ENCODE data around the gene ADGRB3.
"Not testable (repeated sequence)": the region's sequence is repeated elsewhere in the genome, so short reads cannot be mapped to it uniquely, and the experiment has no call there.

ADGRB3 gene

GRCh38 chr6:68738039-68738438, 103.0 kb downstream of the ADGRB3 start:
- DNase-seq (ENCODE audit: low spot score): no peak

DNA sequence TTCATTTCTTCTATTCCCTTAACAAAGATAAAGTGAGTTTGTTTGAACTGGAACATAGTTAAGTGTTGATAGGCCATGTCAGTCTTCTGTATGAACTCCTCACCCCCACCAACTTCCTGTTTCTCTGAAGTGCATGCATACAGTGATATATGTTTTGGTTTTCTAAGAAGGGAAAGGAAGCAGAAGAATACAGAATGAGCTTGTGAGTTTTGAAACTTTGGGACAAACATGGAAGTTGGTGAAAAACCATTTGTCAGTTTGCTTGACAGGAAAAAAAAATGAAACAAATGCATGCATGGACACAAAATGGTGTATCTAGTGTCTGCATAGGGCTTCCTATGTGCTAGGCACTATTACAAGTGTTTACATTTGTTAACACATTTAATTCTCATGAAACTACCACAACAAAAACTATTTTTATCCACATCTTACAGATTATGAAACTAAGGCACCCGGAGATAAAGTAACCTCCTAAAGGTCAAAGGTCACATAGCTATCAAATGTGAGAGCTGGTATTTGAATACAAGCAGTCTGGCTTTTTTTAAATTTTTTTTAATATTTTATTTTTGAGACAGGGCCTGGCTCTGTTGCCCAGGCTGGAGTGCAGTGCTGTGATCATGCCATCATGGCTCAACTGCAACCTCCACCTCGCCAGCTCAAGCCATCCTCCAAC, 105.9 kb downstream of the ADGRB3 start:
- no peak for FAIRE-seq
- DNase-seq (ENCODE audit: low spot score): no peak

More at GRCh38 chr6:68738039-68738438, 103.0 kb downstream of the ADGRB3 start:
- FAIRE-seq: no peak

GRCh38 chr6:68741501-68742386, 106.7 kb downstream of the ADGRB3 start:
- no peak for FAIRE-seq
- DNase-seq (ENCODE audit: low spot score): no peak

- FAIRE-seq: no peak
- no peak for DNase-seq (ENCODE audit: low spot score)
Observed at GRCh38 chr6:68743099-68743498, 108.0 kb downstream of the ADGRB3 start.

DNA sequence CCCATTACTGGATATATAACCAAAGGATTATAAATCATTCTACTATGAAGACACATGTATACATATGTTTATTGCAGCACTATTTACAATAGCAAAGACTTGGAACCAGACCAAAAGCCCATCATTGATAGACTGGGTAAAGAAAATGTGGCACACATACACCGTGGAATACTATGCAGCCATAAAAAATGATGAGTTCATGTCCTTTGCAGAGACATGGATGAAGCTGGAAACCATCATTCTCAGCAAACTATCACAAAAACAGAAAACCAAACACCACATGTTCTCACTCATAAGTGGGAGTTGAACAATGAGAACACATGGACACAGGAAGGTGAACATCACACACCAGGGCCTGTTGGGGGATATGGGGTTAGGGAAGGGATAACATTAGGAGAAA, 109.3 kb downstream of the ADGRB3 start:
- DNase-seq (ENCODE audit: low spot score); FAIRE-seq: not testable (repeated sequence)

DNA sequence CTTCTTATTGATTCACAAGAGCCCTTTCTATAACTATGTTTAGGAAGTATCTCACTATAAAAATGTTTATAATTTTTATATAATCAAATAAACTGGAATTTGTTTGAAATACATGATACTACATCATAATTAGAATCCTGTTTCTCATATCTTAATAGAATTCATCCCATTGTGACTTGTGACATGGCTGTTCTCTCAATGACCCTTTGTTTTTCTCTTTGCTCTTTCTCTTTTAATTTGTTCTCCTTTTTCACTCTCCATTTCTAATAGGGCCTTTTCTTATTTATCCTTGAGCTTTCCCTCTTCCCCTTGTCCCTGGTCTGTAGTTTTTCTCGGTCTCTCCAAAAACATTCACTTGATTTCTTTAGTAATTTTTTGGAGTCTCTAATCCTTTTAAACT, 111.3 kb downstream of the ADGRB3 start:
- FAIRE-seq (no peak), DNase-seq (ENCODE audit: low spot score) (no peak)

DNA sequence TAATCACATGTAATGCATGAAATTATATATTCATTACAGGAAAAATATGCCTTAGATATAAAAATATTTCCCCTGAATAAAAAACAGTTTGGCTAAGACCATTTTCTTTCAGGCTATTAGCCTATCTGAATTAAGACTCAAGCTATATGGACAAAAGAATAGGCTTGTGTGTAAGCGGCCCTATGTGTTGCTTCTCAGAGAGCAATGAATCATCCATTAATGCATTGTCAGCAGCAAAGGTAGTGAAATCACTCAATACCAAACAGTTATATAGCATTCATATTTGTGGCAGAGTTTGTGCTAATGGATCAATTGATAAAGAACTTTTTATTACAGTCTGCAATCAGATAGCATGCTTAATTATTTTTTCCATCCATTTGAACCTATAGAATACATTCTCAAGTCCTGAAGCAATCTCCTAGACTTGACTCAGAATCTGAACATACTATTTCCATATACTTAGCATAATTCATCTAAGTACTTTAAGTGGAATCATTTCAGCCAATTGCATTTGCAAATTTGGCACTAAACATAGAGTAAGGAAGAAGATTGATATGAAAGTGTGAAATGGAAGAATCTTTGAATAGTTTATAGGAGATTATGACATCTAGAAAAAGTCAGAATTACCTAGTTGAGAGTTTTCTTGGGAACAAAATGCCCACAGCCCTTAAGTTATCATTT, 112.2 kb downstream of the ADGRB3 start:
- FAIRE-seq (no peak), DNase-seq (ENCODE audit: low spot score) (no peak)

DNA sequence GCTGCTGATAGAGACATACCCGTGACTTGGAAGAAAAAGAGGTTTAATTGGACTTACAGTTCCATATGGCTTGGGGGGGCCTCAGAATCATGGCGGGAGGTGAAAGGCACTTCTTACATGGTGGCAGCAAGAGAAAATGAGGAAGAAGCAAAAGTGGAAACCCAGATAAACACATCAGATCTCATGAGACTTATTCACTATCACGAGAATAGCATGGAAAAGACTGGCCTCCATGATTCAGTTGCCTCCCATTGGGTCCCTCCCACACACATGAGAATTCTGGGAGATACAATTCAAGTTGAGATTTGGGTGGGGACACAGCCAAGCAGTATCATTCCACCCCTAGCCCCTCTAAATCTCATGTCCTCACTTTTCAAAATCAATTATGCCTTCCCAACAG, 112.8 kb downstream of the ADGRB3 start:
- not testable (repeated sequence) for DNase-seq (ENCODE audit: low spot score); FAIRE-seq

DNA sequence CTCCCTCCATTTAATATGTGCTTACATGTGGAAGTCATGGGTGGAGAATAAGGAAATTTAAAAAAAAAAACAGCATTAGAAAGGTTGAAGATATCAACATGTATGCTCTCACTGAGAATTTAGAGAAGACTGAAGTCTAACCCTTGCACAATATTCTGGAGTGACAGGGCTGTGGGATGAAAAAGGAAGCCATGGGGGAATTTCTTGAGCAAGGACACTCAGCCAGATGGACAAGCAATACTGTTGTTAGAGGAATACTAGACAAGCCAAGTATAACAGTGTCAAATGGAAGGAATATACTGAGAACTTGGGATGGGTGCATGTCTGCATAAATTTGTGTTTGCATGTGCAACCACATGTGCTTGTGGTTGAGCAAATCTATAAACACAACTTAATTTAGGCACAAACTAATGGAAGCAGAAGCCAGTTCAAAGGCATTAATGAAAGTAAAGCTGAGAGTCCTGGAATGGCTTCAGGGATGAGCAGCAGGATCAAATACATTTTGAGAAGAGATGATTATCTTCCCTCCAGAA, 119.7 kb downstream of the ADGRB3 start:
- DNase-seq (ENCODE audit: low spot score) (no peak), FAIRE-seq (no peak)

- no peak for FAIRE-seq
- DNase-seq (ENCODE audit: low spot score): no peak
Observed at GRCh38 chr6:68756454-68757375, 121.6 kb downstream of the ADGRB3 start.

DNA sequence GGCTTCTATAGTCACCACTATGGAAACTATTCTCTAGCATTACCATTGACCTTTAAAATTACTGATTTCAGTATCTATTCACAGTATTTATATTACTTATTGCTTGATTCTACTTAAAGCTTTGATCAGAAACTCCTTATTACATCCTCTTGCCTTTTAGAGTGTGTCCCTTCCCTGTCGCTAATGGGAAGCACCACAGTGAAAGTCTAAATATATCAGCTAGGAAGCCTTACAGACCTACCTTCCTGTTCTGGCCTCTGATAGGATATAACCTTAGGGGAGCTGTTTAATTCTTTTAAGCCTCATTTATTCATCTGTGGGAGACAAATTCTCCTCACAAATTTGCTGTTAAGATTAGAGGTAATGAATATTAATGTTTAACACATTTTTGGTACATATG, 122.7 kb downstream of the ADGRB3 start:
- DNase-seq (ENCODE audit: low spot score) (no peak), FAIRE-seq (no peak)

DNA sequence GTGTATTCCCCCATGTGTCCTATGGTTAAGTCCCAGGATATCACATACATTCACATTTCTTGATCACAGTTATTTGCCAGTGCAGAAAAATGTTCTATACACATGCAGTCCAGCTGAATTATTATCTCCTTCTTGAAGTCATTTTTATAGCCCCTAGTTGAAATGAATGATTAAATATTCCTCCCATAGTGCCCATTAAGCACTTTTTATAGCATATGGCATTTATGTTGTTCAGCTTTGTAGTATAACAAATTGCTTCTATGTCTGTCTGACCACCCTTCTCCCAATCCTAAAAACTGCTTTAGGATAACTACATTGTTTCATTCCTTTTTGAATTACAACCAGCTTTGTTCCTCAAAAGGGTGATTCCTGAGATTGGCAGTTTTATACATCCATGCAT, 123.5 kb downstream of the ADGRB3 start:
- FAIRE-seq (no peak), DNase-seq (ENCODE audit: low spot score) (no peak)

DNA sequence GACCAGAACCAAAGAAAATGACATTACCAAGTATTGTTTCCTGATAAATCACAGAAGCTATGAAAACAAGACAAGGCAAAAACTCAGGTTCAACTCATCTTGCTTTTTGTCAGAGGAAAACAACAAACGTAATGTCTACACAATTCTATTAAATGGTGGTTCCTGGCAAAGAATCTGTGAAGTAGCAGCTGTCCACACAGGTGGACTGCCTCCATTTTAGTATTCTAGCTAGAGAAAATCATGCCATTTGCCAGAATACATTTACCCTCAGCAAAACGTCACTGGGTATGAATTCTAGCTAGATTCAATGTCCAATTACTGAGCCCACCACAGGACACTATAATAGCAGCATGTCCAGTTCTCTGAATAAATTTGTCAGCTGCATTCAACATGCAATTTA, 125.4 kb downstream of the ADGRB3 start:
- FAIRE-seq (no peak), DNase-seq (ENCODE audit: low spot score) (no peak)

GRCh38 chr6:68760941-68761676, 126.0 kb downstream of the ADGRB3 start:
- DNase-seq (ENCODE audit: low spot score) (no peak), FAIRE-seq (no peak)

- DNase-seq (ENCODE audit: low spot score) (no peak), FAIRE-seq (no peak)
Observed at GRCh38 chr6:68761985-68762384, 126.9 kb downstream of the ADGRB3 start.

DNA sequence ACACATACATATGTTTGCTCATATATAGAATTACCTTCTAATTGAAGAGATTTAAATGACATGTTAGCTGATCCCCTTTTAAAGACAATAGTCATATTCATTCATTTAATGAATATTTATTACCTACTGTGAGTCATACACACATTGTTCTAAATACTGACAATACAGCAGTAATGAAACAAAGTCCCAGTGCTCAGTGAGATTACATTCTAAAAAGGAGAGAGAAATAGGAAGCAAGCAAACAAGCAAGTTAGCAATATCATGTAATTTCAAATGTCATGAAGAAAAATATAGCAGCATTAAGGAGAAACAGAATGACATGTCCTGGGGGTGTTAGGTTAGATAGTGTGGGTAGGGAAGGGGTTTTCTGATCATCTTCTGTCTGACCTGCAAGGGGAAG, 136.3 kb downstream of the ADGRB3 start:
- FAIRE-seq (no peak), DNase-seq (ENCODE audit: low spot score) (no peak)

GRCh38 chr6:68774843-68775242, 139.8 kb downstream of the ADGRB3 start:
- FAIRE-seq: no peak
- no peak for DNase-seq (ENCODE audit: low spot score)

DNA sequence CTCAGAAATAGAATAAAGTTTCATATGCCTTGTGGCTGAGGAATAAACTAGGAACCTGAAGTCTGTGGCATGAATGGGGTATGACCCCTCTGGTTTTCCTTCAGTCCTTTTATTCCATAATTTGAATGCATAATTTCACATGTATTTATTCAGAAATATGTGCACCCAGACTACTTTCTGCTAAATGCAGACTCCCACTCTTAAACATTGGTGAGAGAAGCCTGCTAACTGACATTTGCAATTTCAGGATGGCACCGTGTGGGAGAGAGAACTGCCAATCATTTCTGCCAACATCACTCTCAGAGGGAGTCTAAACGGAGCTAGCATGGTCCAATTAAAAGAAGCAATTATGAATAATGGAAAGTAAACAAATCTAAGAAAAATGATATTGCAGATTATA, 141.3 kb downstream of the ADGRB3 start:
- DNase-seq (ENCODE audit: low spot score): no peak
- no peak for FAIRE-seq

DNA sequence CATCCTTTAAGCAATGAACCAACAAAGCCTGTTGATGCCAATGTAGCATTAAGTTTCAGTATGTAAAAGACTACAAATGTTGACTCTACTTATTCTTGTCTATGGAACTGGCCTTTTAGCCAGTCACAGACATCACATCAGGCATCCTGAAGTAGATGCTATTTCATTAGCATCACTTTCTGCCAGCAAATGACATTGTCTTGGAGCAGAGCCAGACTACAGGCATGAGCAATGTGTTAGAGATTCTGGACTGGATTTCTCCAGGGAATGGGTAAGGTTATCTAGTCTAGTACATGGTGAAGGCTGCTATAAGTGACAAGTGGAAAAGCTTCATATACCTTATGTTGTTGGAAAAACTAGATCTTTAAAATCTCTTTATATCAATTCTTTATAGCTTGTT, 142.9 kb downstream of the ADGRB3 start:
- FAIRE-seq (no peak), DNase-seq (ENCODE audit: low spot score) (peak; percentile 11)

GRCh38 chr6:68778356-68779020, 143.4 kb downstream of the ADGRB3 start:
- FAIRE-seq (no peak), DNase-seq (ENCODE audit: low spot score) (peak; percentile 34)

All from urothelium cell line (cell line).